Measurements from ENCODE around the gene MEFV.
A peak's percentile ranks its signal among the peaks of the same experiment; 100 is the strongest.
"Not testable (repeated sequence)": the region's sequence is repeated elsewhere in the genome, so short reads cannot be mapped to it uniquely, and the experiment has no call there.

The MEFV gene

DNA sequence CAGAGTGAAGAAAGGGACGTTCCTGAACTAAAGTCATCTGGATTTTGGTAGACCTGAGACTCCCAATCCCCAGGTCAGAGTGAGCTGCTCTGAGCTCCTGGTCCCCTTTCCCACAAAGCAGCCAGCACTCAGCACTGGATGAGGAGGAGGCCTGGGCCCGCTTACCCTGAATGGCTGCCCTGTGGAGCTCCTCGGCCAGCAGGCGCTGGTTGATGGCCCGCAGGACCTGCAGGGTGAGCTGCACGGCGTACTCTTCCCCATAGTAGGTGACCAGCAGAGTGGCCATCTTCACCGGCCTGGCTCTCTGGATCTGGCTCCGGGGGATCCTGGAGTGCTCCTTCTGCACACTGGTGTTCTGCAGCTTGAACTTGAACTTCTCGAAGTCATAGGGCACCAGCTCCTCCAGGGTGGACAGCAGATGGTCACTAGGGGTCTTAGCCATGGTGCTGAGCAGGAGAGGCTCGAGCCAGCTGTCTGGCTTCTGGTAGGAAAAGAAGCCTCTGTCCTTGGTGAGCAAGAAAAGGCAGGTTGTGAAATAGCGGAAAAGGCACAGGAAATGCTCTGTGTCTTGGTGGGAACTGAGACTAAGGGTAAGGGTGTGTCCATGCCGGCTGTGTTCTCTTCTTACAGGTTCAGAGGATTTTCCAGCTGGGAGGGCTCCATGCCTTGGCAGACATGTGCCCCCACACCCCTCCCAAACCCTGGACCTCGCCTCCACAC is at the start of gene MEFV:
Gene MEFV (minus strand): TSS at position 488 of the 720 bp plus-strand sequence. CDS start 46 bp downstream, at position 442.
- no peak for DNase-seq

- no peak for DNase-seq
These were observed 49.6 kb upstream of the MEFV start for GRCh38 chr16:3306078-3306477.

GRCh38 chr16:3305109-3306068 is 49.0 kb upstream of the MEFV start, which contains the start of the genes TIGD7 and ZNF75A:
Gene TIGD7, minus strand, starts transcription at chr16:3305430. Its CDS starts 4,816 bp downstream, at chr16:3300614.
Gene ZNF75A, plus strand, starts transcription at chr16:3305497. Its CDS starts 2,932 bp downstream, at chr16:3308429.
- DNase-seq = peak; percentile 34

GRCh38 chr16:3304370-3304769 is 47.9 kb upstream of the MEFV start:
- no peak for DNase-seq

DNA sequence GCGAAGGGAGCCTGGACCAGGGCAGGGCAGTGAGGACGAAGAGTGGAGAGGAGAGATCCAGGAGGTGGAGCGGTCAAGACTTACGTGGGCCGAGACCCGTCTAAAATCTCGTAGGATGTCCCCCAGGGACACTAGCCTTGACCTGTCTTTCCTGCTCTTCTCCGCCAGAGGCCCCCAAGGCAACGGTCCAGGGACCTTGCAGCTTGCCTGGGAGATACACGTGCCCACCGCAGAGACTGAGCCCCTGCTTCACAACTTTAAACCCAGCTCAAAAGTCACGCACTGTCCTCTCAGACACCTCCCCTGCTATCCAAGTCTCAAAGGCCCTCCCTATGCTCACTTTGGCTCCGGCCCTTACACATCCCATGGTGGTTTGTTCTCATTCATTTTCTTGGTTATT is 39.4 kb upstream of the MEFV start:
- DNase-seq = no peak

- no peak for DNase-seq
These were observed 38.8 kb upstream of the MEFV start for GRCh38 chr16:3295209-3295608.

DNA sequence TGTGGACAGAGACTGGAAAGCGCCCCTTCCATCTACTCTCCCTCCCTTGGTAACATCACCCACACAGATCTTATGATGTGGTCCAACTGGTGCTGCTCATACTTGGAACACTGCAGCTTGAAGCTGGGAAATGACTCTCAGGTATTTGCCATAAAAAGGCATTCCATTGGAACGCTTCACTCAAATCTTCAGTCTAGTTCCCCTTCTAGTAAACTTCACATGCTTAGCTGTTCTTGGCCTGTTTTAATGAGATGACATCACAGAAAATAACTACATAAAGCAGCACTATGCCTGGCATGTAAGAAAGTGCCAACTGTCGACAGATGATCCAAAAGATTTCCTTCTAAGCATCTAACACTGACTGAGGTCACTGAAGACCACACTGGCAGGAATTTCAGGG is 36.2 kb upstream of the MEFV start:
- DNase-seq = no peak

- DNase-seq = no peak
These were observed 33.7 kb upstream of the MEFV start for GRCh38 chr16:3289998-3290673.

- DNase-seq = no peak
These were observed 28.7 kb upstream of the MEFV start for GRCh38 chr16:3285131-3285530.

- DNase-seq = no peak
These were observed 27.4 kb upstream of the MEFV start for GRCh38 chr16:3283543-3284447.

GRCh38 chr16:3282730-3283542 is 26.5 kb upstream of the MEFV start, which contains the start of gene ZNF263:
Gene ZNF263, plus strand, starts transcription at chr16:3283491. Its CDS starts 328 bp downstream, at chr16:3283819.
- DNase-seq = peak; percentile 91

GRCh38 chr16:3282103-3282729 is 25.8 kb upstream of the MEFV start:
- peak; percentile 67 for DNase-seq

GRCh38 chr16:3281222-3281820 is 24.9 kb upstream of the MEFV start:
- DNase-seq = no peak

DNA sequence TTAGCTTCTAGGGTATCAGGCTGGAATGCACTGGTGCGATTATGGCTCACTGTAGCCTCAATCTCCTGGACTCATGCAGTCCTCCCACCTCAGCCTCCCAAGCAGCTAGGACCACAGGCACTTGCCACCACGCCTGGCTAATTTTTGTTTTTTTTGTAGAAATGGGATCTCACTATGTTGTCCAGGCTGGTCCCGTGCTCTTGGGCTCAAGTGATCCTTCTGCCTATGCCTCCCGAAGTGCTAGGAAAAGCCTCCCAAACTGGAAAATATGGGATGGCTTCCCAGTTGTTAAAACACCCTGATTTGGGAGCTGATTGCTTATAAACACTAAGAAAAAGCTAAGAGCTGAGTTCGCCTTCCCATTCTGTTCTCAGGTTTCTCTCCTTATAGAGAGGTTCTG is 20.2 kb upstream of the MEFV start:
- DNase-seq = no peak

- no peak for DNase-seq
These were observed 18.5 kb upstream of the MEFV start for GRCh38 chr16:3274947-3275346.

DNA sequence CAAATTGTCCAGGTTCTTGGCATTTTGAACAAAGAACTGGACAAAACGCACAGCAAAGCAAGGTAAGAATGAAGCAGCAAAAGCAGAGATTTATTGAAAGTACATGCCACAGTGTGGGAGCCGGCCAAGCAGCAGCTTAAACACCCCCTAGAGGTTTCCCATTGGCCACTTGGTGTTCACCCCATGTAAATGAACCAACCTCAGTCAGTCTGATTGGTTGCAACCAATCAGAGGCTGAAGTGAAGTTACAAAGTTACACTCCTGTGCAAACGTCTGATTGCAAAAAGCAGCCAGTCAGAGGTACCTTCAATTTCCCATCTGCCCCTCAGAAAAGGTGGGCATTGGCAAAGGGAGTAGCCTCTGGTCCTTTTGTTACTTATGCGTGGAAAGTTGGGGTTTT is 18.1 kb upstream of the MEFV start:
- DNase-seq = no peak

- not testable (repeated sequence) for DNase-seq
These were observed 14.8 kb upstream of the MEFV start for GRCh38 chr16:3271281-3271680.

DNA sequence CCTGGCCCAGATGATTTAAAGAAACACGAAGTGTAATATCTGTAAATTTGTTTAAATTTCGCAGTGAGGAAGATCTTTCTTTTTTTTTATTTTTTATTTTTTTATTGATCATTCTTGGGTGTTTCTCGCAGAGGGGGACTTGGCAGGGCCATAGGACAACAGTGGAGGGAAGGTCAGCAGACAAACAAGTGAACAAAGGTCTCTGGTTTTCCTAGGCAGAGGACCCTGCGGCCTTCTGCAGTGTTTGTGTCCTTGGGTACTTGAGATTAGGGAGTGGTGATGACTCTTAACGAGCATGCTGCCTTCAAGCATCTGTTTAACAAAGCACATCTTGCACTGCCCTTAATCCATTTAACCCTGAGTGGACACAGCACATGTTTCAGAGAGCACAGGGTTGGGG is 14.3 kb upstream of the MEFV start:
- not testable (repeated sequence) for DNase-seq

DNA sequence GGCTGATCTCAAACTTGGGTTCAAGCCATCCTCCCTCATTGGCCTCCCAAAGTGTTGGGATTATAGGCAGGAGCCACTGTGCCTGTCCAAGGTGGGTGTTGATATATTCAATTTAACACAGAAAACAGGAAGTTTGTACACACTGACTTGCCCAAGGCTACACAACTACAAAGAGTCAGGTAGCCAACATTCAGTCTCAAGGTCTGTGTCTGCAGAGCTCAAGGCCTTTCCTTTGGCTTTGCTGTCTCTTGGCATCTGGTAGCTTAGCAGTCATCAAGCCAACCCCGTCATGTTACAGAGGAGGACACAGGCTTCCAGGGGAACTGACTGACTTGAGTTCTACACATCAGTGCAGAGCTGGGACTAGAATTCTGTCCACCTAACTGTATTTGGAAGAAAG is 11.9 kb upstream of the MEFV start:
- no peak for DNase-seq

Data from NCI-H526 treated with DMSO at 0.1 percent for 48 hours (cell line).